Lower leg skin (tissue), 3 donors: ENCODE measurements around the gene LDB3.

Experiments
- POLR2A ChIP-seq, 2 donors: fragments of 450-650 bp; IDR thresholded peaks; one replicate each; pipeline ENCODE4 v1.6.1; 2016 to 2017; ENCODE audit warnings: antibody characterized with exemption in 2 of 2, mild to moderate bottlenecking in 1 of 2, moderate library complexity in 1 of 2
- TF ChIP-seq, protein P1 (sequence below), 3 donors: fragments of 450-650 bp; IDR thresholded peaks; one replicate each; pipeline ENCODE4 v1.5.1; 2016; ENCODE audit warnings: antibody characterized with exemption in 3 of 3, mild to moderate bottlenecking in 3 of 3, moderate library complexity in 2 of 3

- TF ChIP-seq, protein P1, sequence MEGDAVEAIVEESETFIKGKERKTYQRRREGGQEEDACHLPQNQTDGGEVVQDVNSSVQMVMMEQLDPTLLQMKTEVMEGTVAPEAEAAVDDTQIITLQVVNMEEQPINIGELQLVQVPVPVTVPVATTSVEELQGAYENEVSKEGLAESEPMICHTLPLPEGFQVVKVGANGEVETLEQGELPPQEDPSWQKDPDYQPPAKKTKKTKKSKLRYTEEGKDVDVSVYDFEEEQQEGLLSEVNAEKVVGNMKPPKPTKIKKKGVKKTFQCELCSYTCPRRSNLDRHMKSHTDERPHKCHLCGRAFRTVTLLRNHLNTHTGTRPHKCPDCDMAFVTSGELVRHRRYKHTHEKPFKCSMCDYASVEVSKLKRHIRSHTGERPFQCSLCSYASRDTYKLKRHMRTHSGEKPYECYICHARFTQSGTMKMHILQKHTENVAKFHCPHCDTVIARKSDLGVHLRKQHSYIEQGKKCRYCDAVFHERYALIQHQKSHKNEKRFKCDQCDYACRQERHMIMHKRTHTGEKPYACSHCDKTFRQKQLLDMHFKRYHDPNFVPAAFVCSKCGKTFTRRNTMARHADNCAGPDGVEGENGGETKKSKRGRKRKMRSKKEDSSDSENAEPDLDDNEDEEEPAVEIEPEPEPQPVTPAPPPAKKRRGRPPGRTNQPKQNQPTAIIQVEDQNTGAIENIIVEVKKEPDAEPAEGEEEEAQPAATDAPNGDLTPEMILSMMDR (IDR thresholded peaks at IDR 0.05) = no peak
- no peak for TF ChIP-seq POLR2A (IDR thresholded peaks at IDR 0.05)
These were observed 116.7 kb downstream of the LDB3 start for GRCh38 chr10:86785037-86785436.
